ENCODE data around the gene TDRD1.
A peak's percentile ranks its signal among the peaks of the same experiment; 100 is the strongest.

TDRD1 gene

GRCh38 chr10:114174695-114175188 lies 4.4 kb upstream of the TDRD1 start:
- no peaks in the 10 kb centered on the region for H3F3A ChIP-seq (ENCODE audit: control insufficient read depth, insufficient read depth)
- no peaks in the 10 kb centered on the region for H3K9me2 ChIP-seq (replicated peaks; ENCODE audit: control insufficient read depth, low read length)
- H3K4me1 ChIP-seq (ENCODE audit: control insufficient read depth, low read length): peaks cover 23% of the 10 kb centered on the region
- no peaks in the 10 kb centered on the region for H3K36me3 ChIP-seq (ENCODE audit: control insufficient read depth, low read length)
- TF ChIP-seq, protein P1, sequence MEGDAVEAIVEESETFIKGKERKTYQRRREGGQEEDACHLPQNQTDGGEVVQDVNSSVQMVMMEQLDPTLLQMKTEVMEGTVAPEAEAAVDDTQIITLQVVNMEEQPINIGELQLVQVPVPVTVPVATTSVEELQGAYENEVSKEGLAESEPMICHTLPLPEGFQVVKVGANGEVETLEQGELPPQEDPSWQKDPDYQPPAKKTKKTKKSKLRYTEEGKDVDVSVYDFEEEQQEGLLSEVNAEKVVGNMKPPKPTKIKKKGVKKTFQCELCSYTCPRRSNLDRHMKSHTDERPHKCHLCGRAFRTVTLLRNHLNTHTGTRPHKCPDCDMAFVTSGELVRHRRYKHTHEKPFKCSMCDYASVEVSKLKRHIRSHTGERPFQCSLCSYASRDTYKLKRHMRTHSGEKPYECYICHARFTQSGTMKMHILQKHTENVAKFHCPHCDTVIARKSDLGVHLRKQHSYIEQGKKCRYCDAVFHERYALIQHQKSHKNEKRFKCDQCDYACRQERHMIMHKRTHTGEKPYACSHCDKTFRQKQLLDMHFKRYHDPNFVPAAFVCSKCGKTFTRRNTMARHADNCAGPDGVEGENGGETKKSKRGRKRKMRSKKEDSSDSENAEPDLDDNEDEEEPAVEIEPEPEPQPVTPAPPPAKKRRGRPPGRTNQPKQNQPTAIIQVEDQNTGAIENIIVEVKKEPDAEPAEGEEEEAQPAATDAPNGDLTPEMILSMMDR (IDR thresholded peaks at IDR 0.05; ENCODE audit: low read depth, low read length, poor library complexity, severe bottlenecking): no peak
- peak; percentile 72; the same call in 1 of the 2 replicates for TF ChIP-seq EZH2phosphoT487 (IDR thresholded peaks at IDR 0.05; ENCODE audit: borderline replicate concordance, low read length)
- no peaks in the 10 kb centered on the region for H3K9me3 ChIP-seq (ENCODE audit: control insufficient read depth, insufficient read depth, low read length)
- H3K4me3 ChIP-seq (ENCODE audit: low read length): peak overlapping the region; percentile 99
- H3K79me2 ChIP-seq (ENCODE audit: control insufficient read depth, low read length): peaks cover 28% of the 10 kb centered on the region
- H4K20me1 ChIP-seq (ENCODE audit: control insufficient read depth, insufficient read depth, low read depth, low read length): no peaks in the 10 kb centered on the region
- H3K27me3 ChIP-seq (ENCODE audit: control insufficient read depth, low read length): peaks cover 15% of the 10 kb centered on the region
- no peak overlapping the region for H3K27ac ChIP-seq (ENCODE audit: low read depth, low read length)
- peak overlapping the region; percentile 97 for H3K4me2 ChIP-seq (ENCODE audit: low read length)

- Histone ChIP-seq H3K36me3 (ENCODE audit: control insufficient read depth, low read length) (no peaks in the 10 kb centered on the region), H3K4me2 (ENCODE audit: low read length) (no peak overlapping the region), H3K79me2 (ENCODE audit: control insufficient read depth, low read length) (peaks cover 25% of the 10 kb centered on the region), H3K27me3 (ENCODE audit: control insufficient read depth, low read length) (peaks cover 15% of the 10 kb centered on the region), H3K9me2 (replicated peaks; ENCODE audit: control insufficient read depth, low read length) (no peaks in the 10 kb centered on the region), H3F3A (ENCODE audit: control insufficient read depth, insufficient read depth) (no peaks in the 10 kb centered on the region), H3K4me3 (ENCODE audit: low read length) (no peak overlapping the region), H3K27ac (ENCODE audit: low read depth, low read length) (no peak overlapping the region), H3K4me1 (ENCODE audit: control insufficient read depth, low read length) (peaks cover 23% of the 10 kb centered on the region), H3K9me3 (ENCODE audit: control insufficient read depth, insufficient read depth, low read length) (no peaks in the 10 kb centered on the region), H4K20me1 (ENCODE audit: control insufficient read depth, insufficient read depth, low read depth, low read length) (no peaks in the 10 kb centered on the region)
- no peak for TF ChIP-seq EZH2phosphoT487 (IDR thresholded peaks at IDR 0.05; ENCODE audit: borderline replicate concordance, low read length)
- TF ChIP-seq, protein P1 (IDR thresholded peaks at IDR 0.05; ENCODE audit: low read depth, low read length, poor library complexity, severe bottlenecking): no peak
These were observed 3.5 kb upstream of the TDRD1 start for GRCh38 chr10:114175667-114176066.

- peaks cover 23% of the 10 kb centered on the region for H3K79me2 ChIP-seq (ENCODE audit: control insufficient read depth, low read length)
- TF ChIP-seq, protein P1 (IDR thresholded peaks at IDR 0.05; ENCODE audit: low read depth, low read length, poor library complexity, severe bottlenecking): no peak
- TF ChIP-seq EZH2phosphoT487 (IDR thresholded peaks at IDR 0.05; ENCODE audit: borderline replicate concordance, low read length): no peak
- peaks cover 15% of the 10 kb centered on the region for H3K27me3 ChIP-seq (ENCODE audit: control insufficient read depth, low read length)
- no peaks in the 10 kb centered on the region for H3K9me2 ChIP-seq (replicated peaks; ENCODE audit: control insufficient read depth, low read length)
- no peaks in the 10 kb centered on the region for H3K36me3 ChIP-seq (ENCODE audit: control insufficient read depth, low read length)
- H3F3A ChIP-seq (ENCODE audit: control insufficient read depth, insufficient read depth): no peaks in the 10 kb centered on the region
- H3K4me1 ChIP-seq (ENCODE audit: control insufficient read depth, low read length): peaks cover 23% of the 10 kb centered on the region
- no peaks in the 10 kb centered on the region for H4K20me1 ChIP-seq (ENCODE audit: control insufficient read depth, insufficient read depth, low read depth, low read length)
- H3K4me2 ChIP-seq (ENCODE audit: low read length): no peak overlapping the region
- no peaks in the 10 kb centered on the region for H3K9me3 ChIP-seq (ENCODE audit: control insufficient read depth, insufficient read depth, low read length)
- H3K4me3 ChIP-seq (ENCODE audit: low read length): no peak overlapping the region
- H3K27ac ChIP-seq (ENCODE audit: low read depth, low read length): no peak overlapping the region
These were observed 2.6 kb upstream of the TDRD1 start for GRCh38 chr10:114176511-114176910.
